ENCODE measurements around the gene RTCA.
"Not testable (repeated sequence)": the region's sequence is repeated elsewhere in the genome, so short reads cannot be mapped to it uniquely, and the experiment has no call there.

RTCA gene

DNA sequence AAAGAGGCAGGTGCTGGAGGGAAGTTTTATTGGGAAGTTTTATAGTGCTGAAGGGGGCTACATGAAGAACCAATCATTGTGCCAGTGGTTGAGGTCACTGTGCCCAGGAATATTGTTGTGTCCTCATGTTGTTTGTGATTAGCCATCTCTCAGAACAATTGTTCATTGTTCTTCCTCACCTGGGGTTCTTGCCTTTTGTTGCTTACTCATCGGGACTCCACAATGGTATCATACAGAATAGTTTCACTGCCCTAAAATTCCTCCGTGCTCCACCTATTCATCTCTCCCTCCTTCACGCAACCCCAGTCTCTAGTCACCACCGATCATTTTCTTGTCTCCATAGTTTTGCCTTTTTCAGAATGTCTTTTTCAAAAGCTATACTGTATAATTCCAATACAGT, 47.4 kb downstream of the RTCA start:
- no peak for DNase-seq

DNA sequence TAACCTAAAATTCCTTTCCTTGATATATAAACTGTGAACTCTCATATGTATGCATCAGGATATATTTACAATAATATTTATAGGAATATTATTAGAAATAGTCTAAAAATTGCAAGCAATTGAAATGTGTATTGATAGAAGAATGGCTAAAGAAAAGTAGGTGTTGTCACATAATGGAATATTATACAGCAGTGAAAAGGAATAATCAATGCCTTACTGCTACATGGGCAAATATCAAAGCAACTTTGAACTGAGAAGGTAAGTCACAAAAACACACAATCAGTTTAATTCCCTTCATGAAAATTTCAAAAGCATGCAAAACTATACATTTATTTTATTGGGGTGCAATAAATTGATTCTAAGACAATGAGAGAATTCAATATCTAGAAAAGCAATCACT, 50.6 kb downstream of the RTCA start:
- DNase-seq, result no peak

GRCh38 chr1:100320311-100321099, 54.5 kb downstream of the RTCA start:
- no peak for DNase-seq

GRCh38 chr1:100321100-100321493, 55.1 kb downstream of the RTCA start:
- no peak for DNase-seq

DNA sequence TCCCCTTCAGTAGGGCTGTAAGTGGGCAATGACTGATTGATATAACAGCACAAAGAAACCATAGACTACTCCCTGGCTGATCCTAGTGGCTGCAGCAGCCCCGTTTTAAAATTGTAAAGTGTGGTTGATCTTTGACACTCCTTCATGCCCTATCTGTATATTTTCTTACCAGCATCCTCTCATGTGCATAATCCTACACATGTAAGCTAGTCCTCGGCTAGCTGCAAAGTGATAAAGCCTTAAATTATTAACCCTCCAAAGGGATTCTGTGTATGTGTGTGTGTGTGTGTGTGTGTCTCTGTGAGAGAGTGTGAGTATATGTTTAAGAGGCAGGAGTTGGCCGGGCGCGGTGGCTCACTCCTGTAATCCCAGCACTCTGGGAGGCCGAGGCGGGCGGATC, 55.5 kb downstream of the RTCA start:
- no peak for DNase-seq

GRCh38 chr1:100322436-100323211, 56.6 kb downstream of the RTCA start:
- DNase-seq, result no peak

- DNase-seq, result no peak
Observed at GRCh38 chr1:100323419-100324106, 57.5 kb downstream of the RTCA start.

DNA sequence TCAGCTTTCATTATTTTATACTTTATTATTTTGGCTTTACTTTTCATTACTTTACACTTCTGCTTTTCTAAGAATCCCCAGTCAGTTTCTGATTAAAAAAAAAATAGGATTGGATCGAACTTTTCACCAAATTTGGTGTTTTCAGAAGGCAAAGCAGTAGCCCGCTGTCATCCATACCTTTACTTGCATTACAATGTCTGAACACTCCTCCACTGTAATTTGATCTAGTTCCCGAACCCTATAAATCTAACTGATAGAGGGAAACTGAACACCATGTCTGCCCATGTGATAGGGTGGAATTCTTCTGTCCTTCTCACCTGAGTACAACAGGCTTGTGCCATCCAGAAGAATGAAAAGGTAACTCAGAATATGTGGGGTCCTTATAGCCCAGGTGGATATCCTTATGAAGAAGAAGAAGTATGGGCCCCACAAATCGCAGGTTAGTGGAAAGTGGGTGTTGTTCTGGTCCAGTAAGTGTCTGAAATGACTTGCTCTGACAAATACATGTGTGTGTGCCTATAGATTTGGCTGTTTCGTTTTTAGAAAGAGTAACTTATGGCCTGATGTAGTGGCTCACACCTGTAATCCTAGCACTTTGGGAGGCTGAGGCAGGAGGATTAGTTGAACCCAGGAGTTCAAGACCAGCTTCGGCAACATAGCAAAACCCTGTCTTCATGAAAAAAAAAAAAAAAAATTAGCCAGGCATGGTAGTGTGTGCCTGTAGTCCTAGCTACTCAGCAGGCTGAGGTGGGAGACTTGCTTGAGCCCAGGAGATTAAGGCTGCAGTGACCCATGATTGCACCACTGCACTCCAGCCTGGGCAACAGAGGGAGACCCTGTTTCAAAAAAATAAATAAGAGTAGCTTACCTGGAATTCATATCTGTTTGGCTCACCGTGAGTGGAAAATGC, 59.7 kb downstream of the RTCA start:
- no peak for DNase-seq

GRCh38 chr1:100326325-100326670, 60.3 kb downstream of the RTCA start:
- DNase-seq, result not testable (repeated sequence)

DNA sequence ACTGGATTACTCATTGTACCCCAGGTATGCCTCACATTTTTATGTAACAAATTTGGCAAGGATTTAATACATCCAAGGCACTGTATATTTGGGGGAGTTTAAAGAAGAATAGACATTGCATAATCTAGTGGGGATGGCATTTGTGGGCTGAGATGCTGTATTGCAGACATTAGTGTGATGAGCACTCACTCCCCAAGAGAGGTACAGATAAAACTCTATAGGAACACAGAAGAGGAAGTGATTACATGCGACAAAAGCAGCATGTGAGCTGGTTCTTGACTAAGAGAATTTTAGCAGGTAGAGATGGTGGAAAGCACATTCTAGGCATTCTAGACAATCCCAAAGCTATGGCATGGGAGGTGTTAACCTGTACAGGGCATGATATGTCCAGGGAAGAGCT, 62.1 kb downstream of the RTCA start:
- DNase-seq, result no peak

- not testable (repeated sequence) for DNase-seq
Observed at GRCh38 chr1:100331146-100331545, 65.1 kb downstream of the RTCA start.

- DNase-seq, result no peak
Observed at GRCh38 chr1:100332331-100332730, 66.3 kb downstream of the RTCA start.

DNA sequence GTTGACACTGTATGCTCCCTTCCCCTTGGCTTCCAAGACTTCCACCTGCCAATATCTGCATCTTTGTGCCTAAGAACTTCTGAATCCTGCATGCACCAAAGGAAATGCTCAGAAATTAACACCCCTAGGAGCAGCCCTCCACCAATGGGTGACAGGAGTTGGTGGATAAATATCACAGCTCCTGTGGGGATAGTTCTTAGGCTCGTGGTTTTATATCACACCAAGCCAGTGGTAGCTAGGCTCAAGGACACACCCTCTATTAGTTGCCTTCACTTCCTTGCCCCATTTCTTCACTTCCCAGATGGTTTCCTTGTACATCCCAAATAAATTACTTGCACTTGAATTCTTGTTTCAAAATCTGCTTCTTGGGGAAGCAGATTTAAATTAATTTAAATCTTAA, 69.4 kb downstream of the RTCA start:
- no peak for DNase-seq

GRCh38 chr1:100337878-100338277, 71.9 kb downstream of the RTCA start:
- not testable (repeated sequence) for DNase-seq

- not testable (repeated sequence) for DNase-seq
Observed at GRCh38 chr1:100339735-100340134, 73.7 kb downstream of the RTCA start.

DNA sequence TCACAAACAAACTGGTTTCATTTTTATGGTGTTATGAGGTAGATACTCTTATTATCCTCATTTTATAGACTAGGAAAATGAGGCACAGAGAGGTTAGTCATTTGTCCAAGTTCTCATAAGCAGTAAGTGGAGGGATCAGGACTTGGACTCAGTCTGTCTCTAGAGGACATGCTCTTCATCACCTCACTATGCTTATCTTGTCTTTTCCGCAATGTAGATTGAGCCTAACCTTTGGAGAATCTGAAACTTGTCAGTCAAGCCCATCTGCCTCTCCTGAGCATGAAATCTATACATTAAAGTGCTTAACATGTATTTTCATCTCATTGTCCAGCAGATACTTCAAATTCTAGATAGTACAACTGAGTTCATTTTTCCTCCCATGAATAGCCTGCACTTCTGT, 74.5 kb downstream of the RTCA start:
- no peak for DNase-seq

- DNase-seq, result no peak
Observed at GRCh38 chr1:100342348-100342747, 76.3 kb downstream of the RTCA start.

Measured in activated CD8-positive, alpha-beta memory T cell treated with anti-CD3 and anti-CD28 coated beads for 24 hours (primary cell).